ENCODE data around the gene ATP8A2.

GRCh38 chr13:25777509-25777908, 405.7 kb downstream of the ATP8A2 start:
- TF ChIP-seq REST (IDR thresholded peaks at IDR 0.05; ENCODE audit: insufficient read depth in 1 of 2, low read depth in 2 of 2, low read length in 1 of 2) (no peak), POLR2AphosphoS5 (IDR thresholded peaks at IDR 0.05; ENCODE audit: low read depth, low read length) (no peak)

Measured in Panc1 (cell line).